Midbrain (tissue), 1 donor: Measurements from ENCODE around the gene ARMC6.
A peak's percentile ranks its signal among the peaks of the same experiment; 100 is the strongest.
"Not testable (repeated sequence)": the region's sequence is repeated elsewhere in the genome, so short reads cannot be mapped to it uniquely, and the experiment has no call there.

Source experiments
- DNase-seq: peaks from one replicate; lab custom pipeline; 2025; lab: John Stamatoyannopoulos, UW

ARMC6 gene

DNA sequence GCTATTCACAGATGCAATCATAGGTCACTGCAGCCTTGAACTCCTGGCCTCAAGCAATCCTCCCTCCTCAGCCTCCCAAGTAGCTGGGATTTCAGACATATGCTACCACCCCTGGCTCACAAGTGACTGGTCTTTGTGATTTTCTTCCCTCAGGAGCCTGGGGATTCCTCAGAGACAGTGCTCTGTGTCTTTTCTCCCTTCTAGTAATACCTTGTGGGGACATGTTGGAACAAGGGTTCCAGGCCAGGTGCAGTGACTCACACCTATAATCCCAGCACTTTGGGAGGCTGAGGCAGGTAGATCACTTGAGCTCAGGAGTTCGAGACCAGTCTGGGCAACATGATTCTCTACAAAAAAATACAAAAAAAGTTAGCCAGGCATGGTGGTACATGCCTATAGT is 10.0 kb upstream of the ARMC6 start:
- not testable (repeated sequence) for DNase-seq

DNA sequence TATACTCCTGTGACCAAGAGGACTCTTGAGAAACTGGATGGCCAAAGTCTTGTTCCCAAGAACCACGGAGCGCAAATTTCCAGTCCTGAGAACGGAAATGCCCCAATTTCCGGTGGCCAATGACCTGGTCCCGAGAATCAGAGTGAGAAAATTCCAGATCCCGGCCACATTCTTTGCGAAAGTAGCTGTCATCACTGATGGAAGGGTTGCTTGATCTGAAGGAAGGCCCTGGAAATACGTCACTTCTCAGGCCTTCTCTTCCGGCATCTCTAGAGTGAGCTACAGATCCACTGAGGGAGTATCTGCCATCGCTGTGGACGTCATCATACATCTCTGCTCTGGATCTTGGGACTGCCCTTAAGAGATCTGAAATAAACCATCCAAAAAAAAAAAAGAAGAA is 7.5 kb upstream of the ARMC6 start:
- DNase-seq: no peak

DNA sequence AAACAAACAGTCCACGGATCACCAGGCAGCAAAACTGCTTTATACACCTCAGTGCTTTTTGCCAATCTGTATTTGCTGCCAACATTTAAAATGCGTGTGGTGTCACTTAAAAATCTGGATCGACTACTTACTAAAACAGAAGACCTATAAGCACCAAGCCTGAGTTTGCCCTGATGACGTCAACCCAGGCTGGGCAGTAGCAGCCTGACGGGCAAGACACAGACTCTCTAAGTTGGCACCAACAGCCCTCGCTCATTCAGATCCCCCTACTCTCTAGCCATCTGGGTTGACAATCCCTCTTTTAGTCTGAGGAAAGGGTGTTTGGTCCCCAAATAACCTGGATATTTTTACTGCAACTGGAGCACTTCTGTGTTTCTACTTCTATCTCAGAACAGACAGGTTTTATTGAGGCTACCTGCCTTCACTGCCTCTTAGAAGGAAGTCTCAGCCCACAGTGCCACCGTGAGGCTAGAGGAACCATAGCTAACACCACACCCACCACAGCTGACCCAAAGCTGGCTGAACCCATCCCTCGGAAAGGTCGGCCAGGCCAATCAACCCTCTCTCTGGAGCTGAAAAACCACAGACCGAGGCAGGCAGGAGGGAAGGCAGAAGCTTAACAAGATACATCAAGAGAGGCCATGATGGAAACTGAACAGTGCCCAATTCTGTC is 7.0 kb upstream of the ARMC6 start:
- DNase-seq: peak; percentile 4

- DNase-seq: no peak
Observed at GRCh38 chr19:19027228-19027627, 6.2 kb upstream of the ARMC6 start.

- no peak for DNase-seq
Observed at GRCh38 chr19:19028526-19028925, 4.9 kb upstream of the ARMC6 start.

DNA sequence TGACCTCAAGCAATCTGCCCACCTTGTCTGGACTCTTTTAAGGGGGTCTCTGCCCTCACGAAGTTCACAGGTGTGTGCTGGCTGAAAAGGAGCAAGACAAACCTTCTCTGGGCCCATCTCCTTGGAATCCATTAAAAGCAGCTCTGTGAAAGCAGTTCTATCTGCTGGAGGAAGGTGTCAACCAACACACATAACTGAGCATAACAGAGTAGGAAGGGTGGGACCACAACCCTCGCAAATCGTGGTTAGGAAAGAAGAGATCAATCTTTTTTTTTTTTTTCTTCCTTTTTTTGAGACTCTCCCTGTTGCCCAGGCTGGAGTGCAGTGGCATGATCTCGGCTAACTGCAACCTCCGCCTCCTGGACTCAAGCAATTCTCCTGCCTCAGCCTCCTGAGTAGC is 1.5 kb upstream of the ARMC6 start:
- no peak for DNase-seq

DNA sequence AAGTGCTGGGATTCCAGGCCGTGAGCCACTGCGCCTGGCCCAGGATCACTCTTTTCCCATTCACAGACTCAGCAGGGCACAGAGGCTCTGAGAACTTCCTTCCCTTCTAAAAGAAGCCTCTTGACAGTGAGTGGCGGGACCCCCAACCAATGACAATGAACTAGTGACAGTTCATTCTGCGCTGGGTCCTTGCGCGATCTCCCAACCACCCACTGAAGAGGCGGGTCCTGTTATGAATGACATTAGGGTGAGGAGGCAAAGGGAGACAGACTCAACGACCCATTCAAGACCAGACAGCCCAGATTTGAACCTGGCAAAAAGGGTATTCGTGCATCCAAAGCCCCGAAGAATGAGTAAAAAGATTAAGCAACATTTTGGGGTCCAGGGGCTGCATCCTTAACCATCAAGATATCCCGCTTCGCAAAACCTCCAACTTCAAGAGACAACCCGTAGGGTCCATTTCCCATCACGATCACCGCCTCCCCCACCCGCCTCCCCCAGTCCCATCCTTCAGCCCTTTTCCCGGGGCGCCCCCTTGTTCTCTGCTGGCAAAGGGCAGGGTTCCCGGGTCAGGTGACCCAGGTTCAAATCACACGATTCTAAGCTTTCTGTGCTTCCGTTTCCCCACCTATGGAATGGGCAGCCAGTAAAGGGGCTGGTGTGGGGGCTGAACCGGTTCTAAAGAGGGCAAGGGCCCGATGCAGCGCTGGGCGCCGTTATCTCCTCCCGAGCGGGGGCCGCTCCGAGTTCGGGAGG is 805 bp upstream of the ARMC6 start:
- DNase-seq: peak; percentile 86

GRCh38 chr19:19033176-19033425 is 302 bp upstream of the ARMC6 start:
- no peak for DNase-seq

DNA sequence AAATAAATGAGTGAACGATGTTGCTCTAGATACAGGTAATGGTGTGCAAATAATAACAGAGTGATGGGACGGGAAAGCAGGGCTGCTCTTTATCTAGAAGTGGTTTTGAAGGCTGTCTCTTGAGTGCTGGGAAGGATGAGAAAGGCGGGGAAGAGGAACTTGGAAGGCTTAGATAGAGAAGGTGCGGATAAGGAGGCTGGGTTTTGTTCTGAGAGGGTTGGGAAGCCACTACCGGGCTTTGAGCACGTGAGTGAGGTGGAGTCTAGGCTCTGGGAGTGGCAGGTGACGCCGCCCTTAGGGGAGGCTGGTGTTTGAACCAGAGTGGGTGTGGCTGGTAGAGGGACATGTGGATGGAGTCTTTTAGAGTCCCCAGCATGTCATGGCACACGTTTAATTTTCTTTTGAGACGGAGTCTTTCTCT is 811 bp downstream of the ARMC6 start:
- peak; percentile 3 for DNase-seq

GRCh38 chr19:19039901-19040300 is 6.5 kb downstream of the ARMC6 start:
- DNase-seq: no peak

- no peak for DNase-seq
Observed at GRCh38 chr19:19040417-19040816, 7.0 kb downstream of the ARMC6 start.

DNA sequence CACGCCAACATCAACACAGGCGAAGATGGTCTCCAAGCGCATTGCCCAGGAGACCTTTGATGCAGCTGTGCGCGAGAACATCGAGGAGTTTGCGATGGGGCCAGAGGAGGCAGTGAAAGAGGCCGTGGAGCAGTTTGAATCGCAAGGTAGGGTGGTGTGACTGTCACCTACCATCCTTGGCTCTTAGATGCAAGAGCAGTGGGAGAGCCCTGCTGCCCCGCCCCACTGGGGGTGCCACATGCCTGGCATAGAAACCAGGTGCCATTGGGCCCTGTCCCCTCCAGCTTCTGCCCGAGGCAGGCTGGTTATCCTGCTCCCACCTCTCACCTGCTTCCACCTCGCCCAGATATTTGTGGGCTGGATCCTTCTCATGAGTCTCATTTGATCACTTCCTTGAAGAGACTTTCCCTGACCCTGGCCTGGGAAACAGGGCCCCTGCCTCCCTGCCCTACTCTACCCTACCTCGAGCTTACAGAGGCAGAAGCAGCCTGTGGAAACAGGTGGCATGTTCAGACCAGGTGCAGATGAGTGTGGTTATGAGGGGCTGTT is 9.4 kb downstream of the ARMC6 start:
- DNase-seq: no peak

DNA sequence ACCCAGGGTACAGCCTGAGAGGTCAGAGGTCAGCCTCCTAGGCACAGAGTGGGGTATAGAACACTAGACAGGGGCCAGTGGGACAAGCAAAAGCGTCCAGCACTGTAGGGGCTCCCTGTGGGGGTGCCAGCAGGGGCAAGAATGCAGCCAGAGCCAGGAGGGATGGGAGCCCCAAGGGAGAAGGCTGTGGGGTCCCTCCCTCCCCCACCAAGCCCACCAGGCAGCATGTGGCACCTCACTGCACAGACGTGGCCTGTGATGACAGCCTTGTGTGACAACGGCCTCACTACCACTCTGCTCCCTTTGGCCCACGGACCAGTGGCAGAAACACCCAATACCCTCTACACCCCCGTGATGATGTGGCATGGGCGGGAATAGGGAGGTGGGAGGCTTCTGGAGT is 10.1 kb downstream of the ARMC6 start:
- no peak for DNase-seq

- no peak for DNase-seq
Observed at GRCh38 chr19:19043881-19044280, 10.5 kb downstream of the ARMC6 start.

GRCh38 chr19:19049406-19049805 is 16.0 kb downstream of the ARMC6 start:
- DNase-seq: no peak

DNA sequence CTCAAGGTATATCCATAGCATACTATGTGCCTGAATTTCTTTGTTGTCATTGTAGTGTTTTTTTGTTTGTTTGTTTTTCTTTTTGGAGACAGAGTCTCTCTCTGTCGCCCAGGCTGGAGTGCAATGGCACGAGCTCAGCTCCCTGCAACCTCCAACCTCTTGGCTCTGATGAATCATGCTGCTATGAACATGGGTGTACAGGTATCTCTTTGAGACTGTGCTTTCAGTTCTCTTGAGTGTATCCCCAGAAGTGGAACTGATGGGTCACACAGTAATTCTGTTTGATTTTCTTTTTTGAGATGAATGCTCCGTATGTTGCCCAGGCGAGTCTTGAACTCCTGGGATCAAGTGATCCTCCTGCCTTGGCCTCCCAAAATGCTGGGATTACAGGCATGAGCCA is 16.7 kb downstream of the ARMC6 start:
- DNase-seq: no peak

- DNase-seq: no peak
Observed at GRCh38 chr19:19050731-19051130, 17.3 kb downstream of the ARMC6 start.

GRCh38 chr19:19051478-19052213 is 18.2 kb downstream of the ARMC6 start:
- no peak for DNase-seq

GRCh38 chr19:19052921-19053320 is 19.5 kb downstream of the ARMC6 start:
- no peak for DNase-seq

GRCh38 chr19:19053508-19054314 is 20.3 kb downstream of the ARMC6 start:
- DNase-seq: peak; percentile 39

DNA sequence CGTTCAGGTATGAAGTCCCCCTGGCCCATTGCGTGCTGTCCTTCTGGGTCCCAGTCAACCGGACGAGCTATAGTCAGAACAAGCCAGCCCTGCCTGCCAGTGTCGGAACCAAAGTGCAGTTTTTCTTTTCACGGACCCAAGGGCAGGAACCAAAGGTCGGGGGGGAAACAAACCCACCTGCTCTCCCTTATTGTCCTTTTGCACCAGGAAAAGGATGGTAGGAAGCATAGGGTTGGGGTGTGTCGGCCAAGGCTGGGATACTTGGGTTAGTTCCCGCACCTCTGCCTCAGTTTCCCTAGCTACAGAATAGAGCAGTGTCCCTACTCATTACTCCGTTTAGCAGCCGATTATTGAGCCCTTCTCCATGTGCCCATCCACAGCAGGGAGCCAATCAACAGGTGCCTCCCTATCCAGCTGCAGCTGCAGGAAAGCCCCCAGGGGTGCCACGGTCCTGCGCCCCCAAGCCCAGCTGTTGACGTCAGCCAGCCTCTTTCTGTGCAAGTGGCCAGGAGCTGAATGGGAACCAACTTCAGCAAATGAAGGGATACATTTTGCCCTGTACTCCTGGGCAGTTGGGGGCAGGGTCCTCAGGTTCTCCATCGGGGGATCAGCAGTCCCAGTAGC is 21.0 kb downstream of the ARMC6 start:
- DNase-seq: no peak
